HG03280 (cell line): ENCODE measurements around the gene AMBRA1.
"Not testable (repeated sequence)": the region's sequence is repeated elsewhere in the genome, so short reads cannot be mapped to it uniquely, and the experiment has no call there.

ENCODE experiments used
- ATAC-seq: cut with Tn5 transposase; IDR thresholded peaks from one replicate; pipeline ENCODE4 v1.9.1; 2021; ENCODE audit warnings: mild to moderate bottlenecking, moderate library complexity; ENCODE audit not compliant: unreplicated experiment

Gene AMBRA1

GRCh38 chr11:46615756-46616155, 21.9 kb upstream of the AMBRA1 start:
- ATAC-seq, result no peak

GRCh38 chr11:46612326-46612725, 18.5 kb upstream of the AMBRA1 start:
- ATAC-seq, result no peak

- ATAC-seq, result no peak
These were observed 17.9 kb upstream of the AMBRA1 start for GRCh38 chr11:46611526-46612304.

GRCh38 chr11:46609386-46609785, 15.6 kb upstream of the AMBRA1 start:
- no peak for ATAC-seq

- ATAC-seq, result no peak
These were observed 13.7 kb upstream of the AMBRA1 start for GRCh38 chr11:46607516-46607915.

GRCh38 chr11:46604796-46605195, 11.0 kb upstream of the AMBRA1 start:
- ATAC-seq, result no peak

GRCh38 chr11:46603704-46604308, 10.0 kb upstream of the AMBRA1 start:
- ATAC-seq, result no peak

GRCh38 chr11:46601129-46601528, 7.3 kb upstream of the AMBRA1 start:
- no peak for ATAC-seq

- ATAC-seq, result no peak
These were observed 6.6 kb upstream of the AMBRA1 start for GRCh38 chr11:46600194-46600960.

GRCh38 chr11:46599340-46600193, 5.7 kb upstream of the AMBRA1 start:
- ATAC-seq, result no peak

- ATAC-seq, result no peak
These were observed 3.9 kb upstream of the AMBRA1 start for GRCh38 chr11:46597609-46598219.

GRCh38 chr11:46597155-46597554, 3.3 kb upstream of the AMBRA1 start:
- ATAC-seq, result no peak

- ATAC-seq, result no peak
These were observed 962 bp upstream of the AMBRA1 start for GRCh38 chr11:46594785-46595184.

GRCh38 chr11:46594374-46594700, 514 bp upstream of the AMBRA1 start:
- ATAC-seq, result no peak

- ATAC-seq, result no peak
These were observed 2.9 kb downstream of the AMBRA1 start for GRCh38 chr11:46590740-46591605.

GRCh38 chr11:46588915-46589314, 4.9 kb downstream of the AMBRA1 start:
- ATAC-seq, result no peak

GRCh38 chr11:46588131-46588530, 5.7 kb downstream of the AMBRA1 start:
- no peak for ATAC-seq

GRCh38 chr11:46583513-46583912, 10.3 kb downstream of the AMBRA1 start:
- not testable (repeated sequence) for ATAC-seq

- ATAC-seq, result no peak
These were observed 11.2 kb downstream of the AMBRA1 start for GRCh38 chr11:46582588-46582987.

GRCh38 chr11:46577058-46577457, 16.8 kb downstream of the AMBRA1 start:
- ATAC-seq, result no peak
